Superior temporal gyrus (tissue), 1 donor: ENCODE measurements around the gene PDPK1.
"Not testable (repeated sequence)": the region's sequence is repeated elsewhere in the genome, so short reads cannot be mapped to it uniquely, and the experiment has no call there.

Source experiments
- DNase-seq: peaks from one replicate; pipeline ENCODE4 v3.0.0-alpha.2; 2016; ENCODE audit errors: extremely low spot score

PDPK1 gene

GRCh38 chr16:2587891-2588565, 50.2 kb downstream of the PDPK1 start:
- no peak for DNase-seq

DNA sequence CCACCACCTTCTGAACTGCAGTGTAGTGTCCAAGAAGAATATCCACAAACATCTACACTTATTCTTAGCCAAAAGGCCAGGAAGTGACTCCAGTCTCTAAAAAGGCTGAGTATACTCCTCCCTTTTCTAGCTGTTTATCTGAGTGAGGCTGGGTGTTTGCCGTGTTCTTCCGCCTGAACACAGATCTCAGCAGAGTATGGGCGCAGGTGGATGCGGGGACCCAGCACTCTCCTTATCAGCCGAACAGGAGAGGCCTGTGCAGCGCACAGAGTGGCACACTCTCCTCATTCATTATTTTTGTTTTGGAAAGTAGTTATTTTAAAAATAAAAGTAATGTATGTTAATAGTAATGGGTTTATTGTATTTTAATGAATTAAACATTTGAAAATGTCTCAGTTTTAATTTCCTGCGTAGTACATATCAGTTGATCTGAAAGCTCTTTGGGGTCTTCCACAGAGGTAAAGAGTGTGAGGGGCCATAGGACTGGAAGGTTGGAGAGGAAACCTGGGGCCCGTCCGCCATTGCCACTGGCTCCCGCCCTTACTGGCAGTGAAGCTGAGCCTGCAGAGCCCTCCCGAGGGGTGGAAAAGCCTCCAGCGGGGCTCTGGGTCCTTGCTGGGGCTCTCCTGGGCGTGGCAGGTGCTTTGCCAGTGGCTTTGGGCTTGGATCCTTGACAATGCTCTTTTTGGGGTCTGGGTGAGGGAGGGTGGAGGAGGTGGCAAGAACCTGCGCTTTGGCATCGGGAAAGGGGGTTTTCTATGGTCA, 53.8 kb downstream of the PDPK1 start:
- no peak for DNase-seq

GRCh38 chr16:2592786-2593185, 55.0 kb downstream of the PDPK1 start:
- no peak for DNase-seq

GRCh38 chr16:2595393-2596205, 57.8 kb downstream of the PDPK1 start:
- no peak for DNase-seq

- DNase-seq: no peak
These were observed 59.1 kb downstream of the PDPK1 start for GRCh38 chr16:2596747-2597559.

GRCh38 chr16:2597560-2597902, 59.7 kb downstream of the PDPK1 start:
- DNase-seq: no peak

- DNase-seq: no peak
These were observed 60.4 kb downstream of the PDPK1 start for GRCh38 chr16:2598133-2598641.

- DNase-seq: no peak
These were observed 60.9 kb downstream of the PDPK1 start for GRCh38 chr16:2598723-2599122.

DNA sequence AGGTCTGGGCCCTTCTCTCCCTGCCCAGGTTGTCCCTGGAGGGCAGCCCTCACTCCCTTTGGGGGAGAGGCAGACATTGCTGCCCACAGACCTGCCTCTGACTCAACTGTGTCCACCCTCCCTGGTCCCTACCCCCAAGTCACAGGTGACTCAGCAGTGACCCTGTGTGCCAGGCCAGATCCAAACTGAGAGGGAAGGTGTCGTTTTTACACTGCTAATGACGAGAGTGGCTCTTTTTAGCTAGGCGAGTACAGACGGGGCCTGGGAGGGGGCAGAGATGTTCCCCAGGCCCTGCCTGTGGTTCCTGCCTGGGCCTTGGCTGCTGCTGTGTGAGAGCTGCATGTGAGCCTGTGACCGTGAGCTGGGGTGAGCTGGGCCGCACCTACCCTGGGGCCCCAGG, 61.3 kb downstream of the PDPK1 start:
- not testable (repeated sequence) for DNase-seq

GRCh38 chr16:2599785-2600184, 62.0 kb downstream of the PDPK1 start:
- DNase-seq: not testable (repeated sequence)

DNA sequence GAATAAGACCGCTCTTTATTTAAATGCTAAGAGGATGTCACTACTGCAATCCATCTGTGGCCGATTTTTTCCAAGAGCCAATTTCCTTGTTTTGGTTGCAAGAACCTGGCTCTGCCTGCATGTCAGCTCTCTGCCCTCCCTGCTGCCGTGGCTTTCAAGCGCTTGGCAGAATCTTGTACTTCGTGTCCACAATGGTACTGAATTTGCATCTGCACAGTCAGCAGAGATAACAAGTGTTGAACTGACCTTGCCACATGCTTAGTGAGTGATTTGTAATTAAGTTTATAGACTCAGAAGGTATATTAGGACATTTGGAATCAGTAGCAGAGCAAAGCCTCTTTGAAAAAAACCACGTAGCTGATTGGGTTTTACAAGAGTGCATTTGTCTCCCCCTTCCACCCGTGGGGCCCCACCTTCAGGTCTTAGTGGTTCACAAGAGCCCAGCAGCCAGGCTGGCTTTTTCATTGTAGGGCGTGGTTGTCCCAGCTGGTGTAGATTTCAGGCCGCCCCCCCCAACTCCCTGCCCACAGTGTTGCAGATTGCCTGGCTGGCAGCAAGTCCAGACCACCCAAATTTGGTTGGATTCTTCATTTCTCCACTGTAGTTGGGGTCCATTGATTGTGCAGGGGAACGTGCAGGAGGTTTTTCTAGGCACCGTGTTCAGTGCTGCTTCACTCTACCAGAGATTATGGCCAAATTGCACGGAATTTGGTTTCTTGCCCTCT, 63.6 kb downstream of the PDPK1 start:
- DNase-seq: not testable (repeated sequence)

GRCh38 chr16:2602175-2602574, 64.4 kb downstream of the PDPK1 start:
- DNase-seq: not testable (repeated sequence)

GRCh38 chr16:2603165-2604015, 65.6 kb downstream of the PDPK1 start:
- DNase-seq: peak; percentile 98

GRCh38 chr16:2604016-2604369, 66.2 kb downstream of the PDPK1 start:
- DNase-seq: not testable (repeated sequence)

- DNase-seq: not testable (repeated sequence)
These were observed 69.0 kb downstream of the PDPK1 start for GRCh38 chr16:2606820-2607219.

- DNase-seq: not testable (repeated sequence)
These were observed 71.5 kb downstream of the PDPK1 start for GRCh38 chr16:2609345-2609744.

GRCh38 chr16:2609827-2610470, 72.1 kb downstream of the PDPK1 start:
- DNase-seq: no peak

GRCh38 chr16:2610781-2611498, 73.1 kb downstream of the PDPK1 start:
- DNase-seq: no peak

DNA sequence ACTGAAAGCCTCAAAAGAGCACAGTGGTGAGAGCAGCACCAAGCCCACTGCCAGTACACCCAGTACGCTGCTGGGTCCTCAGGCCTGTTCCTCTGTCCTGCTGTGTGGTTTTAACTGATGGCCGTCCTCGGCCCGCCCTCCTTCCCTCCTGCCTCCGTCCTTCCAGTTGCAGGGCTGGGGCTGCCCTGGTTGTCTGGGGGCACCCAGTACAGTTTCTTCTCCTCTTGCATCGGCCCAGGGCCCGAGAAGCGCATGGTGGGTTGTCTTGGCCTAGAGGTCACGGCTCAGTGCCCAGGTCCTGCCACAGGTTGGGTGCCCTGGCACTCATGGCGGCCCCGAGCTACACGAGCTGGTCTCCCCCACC, 73.7 kb downstream of the PDPK1 start:
- no peak for DNase-seq
